ENCODE measurements around the gene TCN1.
"Not testable (repeated sequence)": the region's sequence is repeated elsewhere in the genome, so short reads cannot be mapped to it uniquely, and the experiment has no call there.

TCN1 gene

DNA sequence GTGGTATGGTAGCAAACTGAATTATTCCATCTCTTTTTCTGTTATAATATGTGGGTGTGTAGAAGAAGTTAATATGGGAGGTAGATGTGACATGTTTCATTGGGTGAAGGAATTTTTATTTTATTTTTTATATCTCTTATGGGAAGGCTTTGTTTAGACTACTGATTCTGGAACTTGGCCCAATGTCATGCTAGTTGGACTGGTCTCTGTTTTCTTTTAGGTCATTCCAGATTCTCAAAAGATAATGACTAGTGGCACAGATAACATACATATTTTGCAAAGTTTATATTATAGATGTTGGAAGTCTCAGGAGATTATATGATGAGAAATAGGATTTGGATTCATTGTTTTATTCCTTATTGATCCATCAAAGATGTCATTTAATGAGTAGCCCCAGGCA is 11.0 kb upstream of the TCN1 start:
- ATAC-seq (ENCODE audit: low read depth): no peak

DNA sequence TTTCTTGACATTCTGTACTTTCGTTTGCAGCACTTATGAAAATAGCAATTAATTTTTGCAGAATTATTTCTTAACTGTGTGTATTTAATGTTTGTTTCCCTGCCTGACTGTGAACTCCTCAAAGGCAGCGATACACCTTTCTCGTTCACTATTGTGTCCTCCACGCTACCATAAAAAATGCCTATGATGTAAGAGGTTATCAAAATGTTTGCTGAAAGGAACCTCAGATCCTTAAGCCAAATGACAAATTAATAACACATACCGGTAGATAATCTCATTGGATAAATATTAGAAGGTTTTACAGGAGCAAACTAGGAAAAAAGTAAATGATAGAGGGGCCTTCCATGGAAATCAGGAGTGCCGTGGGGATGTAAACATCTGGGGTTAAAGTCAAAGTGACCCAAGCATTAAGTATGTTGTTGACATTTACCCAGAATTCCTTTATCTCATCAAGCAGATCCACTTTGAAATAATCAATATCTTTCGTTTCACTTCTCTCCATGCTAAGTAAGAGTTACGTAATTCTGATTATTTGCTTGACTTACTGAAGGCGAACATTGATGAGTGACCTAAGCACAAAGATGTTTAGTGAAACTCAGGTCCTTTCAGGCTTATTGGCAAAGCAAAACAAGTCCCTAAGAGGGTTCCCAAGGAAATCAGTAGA is 9.7 kb upstream of the TCN1 start:
- Mint-ChIP-seq H3K27me3 (peaks cover 12% of the 10 kb centered on the region), H3K9me3 (peaks cover 4% of the 10 kb centered on the region)

More for the DNA sequence above, 11.0 kb upstream of the TCN1 start:
- Mint-ChIP-seq H3K9me3 (no peaks in the 10 kb centered on the region), H3K4me1 (no peaks in the 10 kb centered on the region), H3K27me3 (peaks cover 14% of the 10 kb centered on the region), H3K4me3 (no peak overlapping the region), H3K27ac (no peak overlapping the region), H3K36me3 (no peaks in the 10 kb centered on the region)
- DNase-seq (ENCODE audit: low spot score in 2 of 2): no peak

DNA sequence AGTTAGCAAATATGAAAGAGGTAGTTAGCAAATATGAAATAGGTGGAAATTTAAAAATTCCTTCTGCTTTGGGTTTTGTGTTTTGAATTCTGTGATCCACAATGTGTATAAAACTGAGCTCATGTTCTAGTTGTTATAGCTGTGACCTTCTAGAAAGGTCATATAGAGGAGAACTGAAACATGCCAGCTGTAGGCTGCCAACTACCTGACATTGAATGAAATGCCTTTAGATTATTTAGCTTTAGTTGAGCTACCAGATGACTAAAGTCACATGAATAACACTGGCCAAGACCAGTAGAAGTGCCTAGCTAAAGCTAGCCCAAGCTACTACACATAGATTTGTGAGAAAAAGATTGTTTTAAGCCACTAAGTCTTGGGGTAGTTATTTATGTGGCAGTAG is 5.8 kb upstream of the TCN1 start:
- Mint-ChIP-seq H3K36me3 (peaks cover 3% of the 10 kb centered on the region), H3K4me3 (no peak overlapping the region), H3K27me3 (peaks cover 4% of the 10 kb centered on the region), H3K27ac (no peak overlapping the region), H3K9me3 (peaks cover 12% of the 10 kb centered on the region), H3K4me1 (no peaks in the 10 kb centered on the region)
- no peak for DNase-seq (ENCODE audit: low spot score in 2 of 2)
- no peak for ATAC-seq (ENCODE audit: low read depth)

More for the DNA sequence above, 9.7 kb upstream of the TCN1 start:
- peaks cover 3% of the 10 kb centered on the region for H3K36me3 Mint-ChIP-seq
- ATAC-seq (ENCODE audit: low read depth): no peak
- no peaks in the 10 kb centered on the region for H3K4me1 Mint-ChIP-seq
- no peak overlapping the region for H3K27ac Mint-ChIP-seq
- no peak for DNase-seq (ENCODE audit: low spot score in 2 of 2)
- H3K4me3 Mint-ChIP-seq: no peak overlapping the region

DNA sequence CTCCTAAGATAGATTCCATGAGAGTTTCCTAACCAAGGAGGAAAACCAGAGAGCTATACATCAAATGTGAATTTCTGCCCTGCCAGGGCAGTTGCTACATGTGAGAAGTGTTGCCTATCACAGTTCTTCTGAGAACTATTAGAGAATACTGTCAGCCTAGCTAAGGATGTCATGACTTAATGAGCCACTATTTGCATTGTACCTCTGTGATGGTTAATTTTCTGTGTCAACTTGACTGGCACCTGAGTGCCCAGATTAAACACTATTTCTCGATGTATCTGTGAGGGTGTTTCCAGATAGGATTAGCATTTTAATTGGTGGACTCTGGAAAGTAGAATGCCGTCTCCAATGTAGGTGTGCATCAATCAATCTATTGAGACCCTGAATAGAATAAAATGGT is 1.7 kb upstream of the TCN1 start:
- DNase-seq (ENCODE audit: low spot score in 2 of 2): no peak
- Mint-ChIP-seq H3K27me3 (peaks cover 5% of the 10 kb centered on the region), H3K27ac (no peak overlapping the region), H3K9me3 (peaks cover 14% of the 10 kb centered on the region), H3K4me1 (no peaks in the 10 kb centered on the region), H3K4me3 (no peak overlapping the region), H3K36me3 (peaks cover 3% of the 10 kb centered on the region)
- no peak for ATAC-seq (ENCODE audit: low read depth)

DNA sequence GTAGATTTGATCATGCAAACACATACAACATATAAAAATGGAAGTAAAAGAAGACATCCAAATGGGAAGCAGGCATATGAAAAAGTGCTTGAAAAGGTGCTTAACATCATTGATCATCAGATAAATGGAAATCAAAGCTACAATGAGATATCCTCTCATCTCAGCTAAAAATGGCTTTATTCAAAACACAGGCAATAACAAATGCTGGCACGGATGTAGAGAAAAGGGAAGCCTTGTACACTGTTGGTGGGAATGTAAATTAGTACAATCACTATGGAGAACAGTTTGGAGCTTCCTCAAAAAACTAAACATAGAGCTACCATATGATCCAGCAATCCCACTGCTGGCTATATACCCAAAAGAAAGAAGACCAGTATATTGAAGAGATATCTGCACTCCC is 549 bp upstream of the TCN1 start:
- H3K9me3 Mint-ChIP-seq: peaks cover 14% of the 10 kb centered on the region
- no peak overlapping the region for H3K4me3 Mint-ChIP-seq
- H3K4me1 Mint-ChIP-seq: no peaks in the 10 kb centered on the region
- peaks cover 8% of the 10 kb centered on the region for H3K27me3 Mint-ChIP-seq
- peaks cover 3% of the 10 kb centered on the region for H3K36me3 Mint-ChIP-seq
- H3K27ac Mint-ChIP-seq: no peak overlapping the region
- no peak for ATAC-seq (ENCODE audit: low read depth)
- no peak for DNase-seq (ENCODE audit: low spot score in 2 of 2)

DNA sequence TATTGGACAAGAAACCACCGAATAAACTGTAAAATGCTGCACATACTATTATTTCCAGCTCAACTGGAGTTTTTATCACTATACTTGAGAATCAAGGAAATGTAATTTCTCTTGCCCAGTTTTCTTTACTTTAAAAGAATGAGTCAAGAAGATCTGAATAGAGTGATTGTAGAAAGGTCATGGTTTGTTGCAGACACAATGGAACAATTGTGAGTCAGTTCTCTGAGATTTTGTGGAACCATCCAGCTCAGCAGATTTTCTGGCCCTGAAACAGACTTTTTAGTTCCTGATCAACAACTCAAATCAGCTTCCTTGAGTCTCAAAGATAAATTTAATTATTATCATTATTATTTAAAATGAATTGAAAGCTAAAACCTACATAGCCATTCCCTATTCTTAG is 1.3 kb downstream of the TCN1 start:
- no peak overlapping the region for H3K4me3 Mint-ChIP-seq
- no peak for DNase-seq (ENCODE audit: low spot score in 2 of 2)
- H3K27ac Mint-ChIP-seq: no peak overlapping the region
- peaks cover 7% of the 10 kb centered on the region for H3K9me3 Mint-ChIP-seq
- H3K36me3 Mint-ChIP-seq: no peaks in the 10 kb centered on the region
- H3K4me1 Mint-ChIP-seq: no peaks in the 10 kb centered on the region
- no peak for ATAC-seq (ENCODE audit: low read depth)
- peaks cover 8% of the 10 kb centered on the region for H3K27me3 Mint-ChIP-seq

DNA sequence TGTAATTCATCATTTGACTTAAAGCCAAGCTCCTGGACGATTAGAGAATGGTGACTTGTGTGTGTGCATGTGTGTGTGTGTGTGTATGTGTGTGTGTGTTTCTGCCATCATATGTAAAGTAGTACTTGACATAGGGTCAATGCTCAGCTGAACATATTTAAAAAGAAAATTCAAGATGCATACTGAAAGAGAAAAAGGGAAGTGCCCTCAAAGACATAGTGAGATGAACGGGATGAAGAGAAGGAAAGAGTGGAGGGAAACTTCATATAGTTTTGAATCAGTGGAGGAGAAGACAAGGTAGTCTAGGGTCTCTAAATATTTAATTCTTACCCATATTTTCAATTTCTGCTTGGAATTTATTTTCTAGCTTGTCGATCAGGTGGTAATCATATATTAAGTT is 4.0 kb downstream of the TCN1 start:
- ATAC-seq (ENCODE audit: low read depth): no peak
- no peaks in the 10 kb centered on the region for H3K36me3 Mint-ChIP-seq
- H3K4me1 Mint-ChIP-seq: no peaks in the 10 kb centered on the region
- peaks cover 9% of the 10 kb centered on the region for H3K27me3 Mint-ChIP-seq
- H3K9me3 Mint-ChIP-seq: peaks cover 3% of the 10 kb centered on the region
- no peak overlapping the region for H3K4me3 Mint-ChIP-seq
- no peak for DNase-seq (ENCODE audit: low spot score in 2 of 2)
- H3K27ac Mint-ChIP-seq: no peak overlapping the region

DNA sequence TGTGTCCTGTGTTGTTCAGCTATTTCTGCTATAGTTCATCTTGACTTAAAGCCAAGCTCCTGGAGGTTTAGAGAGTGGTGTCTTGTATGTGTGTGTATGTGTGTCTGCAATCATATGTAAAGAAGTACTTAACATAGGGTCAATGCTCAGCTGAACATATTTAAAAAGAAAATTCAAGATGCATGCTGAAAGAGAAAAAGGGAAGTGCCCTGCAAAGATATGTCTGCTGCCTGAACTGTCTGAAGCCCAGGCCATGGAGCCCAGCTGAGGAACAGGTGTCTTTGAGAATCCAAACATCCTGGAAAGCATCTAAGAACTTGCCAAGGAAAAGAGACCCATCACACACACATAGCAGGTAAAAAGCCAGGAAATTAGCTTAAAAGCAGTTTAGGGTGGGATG is 6.6 kb downstream of the TCN1 start:
- Mint-ChIP-seq H3K4me1 (no peaks in the 10 kb centered on the region), H3K9me3 (no peaks in the 10 kb centered on the region), H3K27me3 (peaks cover 12% of the 10 kb centered on the region), H3K4me3 (no peak overlapping the region), H3K36me3 (no peaks in the 10 kb centered on the region), H3K27ac (no peak overlapping the region)
- DNase-seq (ENCODE audit: low spot score in 2 of 2) (no peak), ATAC-seq (ENCODE audit: low read depth) (no peak)

DNA sequence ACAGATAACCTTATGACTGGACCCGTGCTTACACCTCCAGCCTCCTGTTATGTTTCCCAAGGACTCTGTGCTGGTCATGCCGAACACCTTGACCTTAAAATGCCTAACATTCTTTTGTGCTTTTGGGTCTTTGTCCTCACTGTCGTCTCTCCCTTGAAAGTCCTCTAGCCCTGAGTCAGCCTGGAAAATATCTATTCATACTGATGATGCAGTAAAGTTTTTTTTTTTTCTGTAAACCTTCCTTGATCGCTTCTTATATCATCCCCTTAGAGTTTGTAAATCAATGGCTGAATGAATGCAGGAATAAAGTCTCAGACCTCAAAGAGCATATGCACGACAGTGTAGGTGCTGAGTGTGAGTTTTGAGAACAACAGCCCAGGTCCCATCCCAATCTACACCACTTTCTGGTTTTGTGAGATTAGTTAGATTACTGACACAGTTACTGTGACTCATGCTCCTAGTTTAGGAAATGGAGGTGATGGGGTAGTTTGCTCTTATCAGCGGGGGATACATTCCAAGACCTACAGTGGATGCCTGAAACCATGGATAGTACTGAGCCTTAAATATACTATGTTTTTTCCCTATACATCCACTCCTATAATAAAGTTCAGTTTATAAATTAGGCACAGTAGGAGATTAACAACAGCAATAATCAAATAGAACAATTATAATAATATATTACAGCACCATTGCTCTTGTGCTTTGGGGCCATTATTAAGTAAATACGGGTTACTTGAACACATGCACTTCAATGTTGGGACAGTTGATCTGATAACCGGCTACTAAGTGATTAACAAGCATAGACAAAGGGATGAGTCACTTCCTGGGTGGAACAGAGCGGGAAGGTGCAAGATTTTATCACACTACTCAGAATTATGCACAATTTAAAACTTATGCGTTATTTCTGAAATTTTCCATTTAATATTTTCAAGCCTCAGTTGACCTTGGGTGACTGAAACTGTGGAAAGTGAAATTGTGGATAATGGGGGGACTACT is 8.6 kb downstream of the TCN1 start:
- no peaks in the 10 kb centered on the region for H3K36me3 Mint-ChIP-seq
- H3K27ac Mint-ChIP-seq: no peak overlapping the region
- ATAC-seq (ENCODE audit: low read depth) (no peak), DNase-seq (ENCODE audit: low spot score in 2 of 2) (no peak)
- H3K4me1 Mint-ChIP-seq: no peaks in the 10 kb centered on the region
- H3K4me3 Mint-ChIP-seq: no peak overlapping the region
- no peaks in the 10 kb centered on the region for H3K9me3 Mint-ChIP-seq
- H3K27me3 Mint-ChIP-seq: peaks cover 10% of the 10 kb centered on the region

DNA sequence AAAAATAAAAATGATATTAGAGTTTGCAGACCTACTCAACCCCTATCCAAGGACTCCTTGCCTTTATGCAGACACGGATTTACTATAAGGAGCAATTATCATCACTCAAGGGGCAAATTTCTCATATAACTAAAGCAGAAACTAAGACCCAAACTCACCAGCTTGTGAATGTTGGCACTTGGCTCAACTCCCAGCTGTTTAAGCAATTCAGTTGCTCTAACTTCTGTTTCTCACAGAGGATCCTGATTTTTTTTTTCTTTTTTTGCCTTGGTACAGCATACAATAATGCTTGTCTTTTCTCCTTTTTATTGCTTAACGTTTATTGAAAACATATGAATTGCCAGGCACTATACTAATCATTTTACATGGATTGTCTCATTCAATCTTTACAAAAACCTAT is 11.4 kb downstream of the TCN1 start:
- Mint-ChIP-seq H3K4me1 (no peaks in the 10 kb centered on the region), H3K36me3 (no peaks in the 10 kb centered on the region), H3K27ac (no peak overlapping the region), H3K4me3 (no peak overlapping the region), H3K9me3 (no peaks in the 10 kb centered on the region), H3K27me3 (peaks cover 9% of the 10 kb centered on the region)
- DNase-seq (ENCODE audit: low spot score in 2 of 2): no peak
- no peak for ATAC-seq (ENCODE audit: low read depth)

DNA sequence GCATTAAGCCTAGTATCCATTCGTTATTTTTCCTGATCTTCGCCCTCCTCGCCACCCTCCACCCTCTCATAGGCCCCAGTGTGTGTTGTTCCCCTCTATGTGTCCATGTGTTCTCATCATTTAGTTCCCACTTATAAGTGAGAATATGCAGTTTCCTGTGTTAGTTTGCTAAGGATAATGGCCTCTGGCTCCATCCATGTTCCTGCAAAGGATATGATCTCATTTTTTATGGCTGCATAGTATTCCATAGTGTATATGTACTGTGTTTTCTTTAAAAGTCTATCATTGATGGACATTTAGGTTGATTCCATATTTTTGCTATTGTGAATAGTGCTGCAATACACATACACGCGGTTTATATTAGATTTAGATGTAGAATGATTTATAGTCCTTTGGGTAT is 14.9 kb downstream of the TCN1 start:
- H3K27ac Mint-ChIP-seq; H3K4me3 Mint-ChIP-seq; DNase-seq (ENCODE audit: low spot score in 2 of 2); H3K4me1 Mint-ChIP-seq; H3K27me3 Mint-ChIP-seq; H3K36me3 Mint-ChIP-seq; H3K9me3 Mint-ChIP-seq; ATAC-seq (ENCODE audit: low read depth): not testable (repeated sequence)

DNA sequence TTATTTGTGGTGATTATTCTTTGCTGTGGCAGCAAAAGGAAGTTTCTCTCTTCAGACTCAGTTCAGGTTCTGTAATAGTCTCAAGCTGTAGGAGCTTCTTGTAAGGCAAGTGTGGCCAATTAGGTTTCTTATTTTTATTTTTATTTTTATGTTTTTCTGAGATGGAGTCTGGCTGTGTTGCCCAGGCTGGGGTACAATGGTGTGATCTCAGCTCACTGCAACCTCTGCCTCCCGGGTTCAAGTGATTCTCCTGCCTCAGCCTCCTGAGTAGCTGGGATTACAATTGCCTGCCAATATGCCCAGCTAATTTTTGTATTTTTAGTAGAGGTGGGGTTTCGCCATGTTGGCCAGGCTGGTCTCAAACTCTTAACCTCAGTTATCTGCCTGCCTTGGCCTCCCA is 16.7 kb downstream of the TCN1 start:
- not testable (repeated sequence) for H3K9me3 Mint-ChIP-seq; ATAC-seq (ENCODE audit: low read depth); H3K4me3 Mint-ChIP-seq; DNase-seq (ENCODE audit: low spot score in 2 of 2); H3K36me3 Mint-ChIP-seq; H3K4me1 Mint-ChIP-seq; H3K27ac Mint-ChIP-seq; H3K27me3 Mint-ChIP-seq

DNA sequence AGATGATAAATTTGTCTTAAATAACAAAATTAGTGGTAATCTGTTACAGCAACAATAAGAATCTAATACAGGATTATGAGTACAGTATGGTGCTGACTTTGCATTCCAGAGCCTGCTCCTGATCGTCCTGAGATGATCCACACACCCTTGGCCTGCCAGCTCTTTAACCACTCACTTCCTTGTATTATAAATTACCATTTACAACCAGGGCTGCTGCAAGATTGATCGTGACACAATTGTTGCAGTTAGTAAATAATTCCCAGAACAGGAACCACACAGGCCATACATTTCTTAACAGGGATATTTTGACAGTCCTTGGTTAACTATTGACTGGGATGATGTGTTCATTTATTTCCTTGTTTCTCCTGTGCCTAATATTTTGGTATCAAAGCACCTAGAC is 17.2 kb downstream of the TCN1 start:
- no peaks in the 10 kb centered on the region for H3K36me3 Mint-ChIP-seq
- H3K27ac Mint-ChIP-seq: no peak overlapping the region
- no peaks in the 10 kb centered on the region for H3K9me3 Mint-ChIP-seq

DNA sequence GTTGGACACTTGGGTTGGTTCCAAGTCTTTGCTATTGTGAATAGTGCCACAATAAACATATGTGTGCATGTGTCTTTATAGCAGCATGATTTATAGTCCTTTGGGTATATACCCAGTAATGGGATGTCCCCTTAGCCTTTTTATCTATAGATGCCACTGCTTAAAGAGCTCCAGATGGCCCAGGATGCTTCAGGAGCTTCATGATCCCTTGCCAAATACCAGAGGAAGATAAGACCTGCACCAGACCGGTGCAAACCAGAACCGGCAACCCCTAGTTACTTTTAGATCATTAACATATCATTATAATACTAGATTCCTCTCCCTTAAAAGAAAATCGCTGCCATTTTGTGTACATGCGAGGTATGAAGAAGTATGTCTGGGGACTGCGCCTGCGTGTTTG is 17.8 kb downstream of the TCN1 start:
- H3K4me1 Mint-ChIP-seq; H3K36me3 Mint-ChIP-seq; ATAC-seq (ENCODE audit: low read depth): not testable (repeated sequence)

More for the DNA sequence above, 17.2 kb downstream of the TCN1 start:
- Mint-ChIP-seq H3K27me3 (peaks cover 8% of the 10 kb centered on the region), H3K4me3 (no peak overlapping the region), H3K4me1 (no peaks in the 10 kb centered on the region)
- ATAC-seq (ENCODE audit: low read depth): no peak
- no peak for DNase-seq (ENCODE audit: low spot score in 2 of 2)

More for the DNA sequence above, 17.8 kb downstream of the TCN1 start:
- H3K27ac Mint-ChIP-seq; H3K4me3 Mint-ChIP-seq; DNase-seq (ENCODE audit: low spot score in 2 of 2); H3K9me3 Mint-ChIP-seq; H3K27me3 Mint-ChIP-seq: not testable (repeated sequence)

Measured in memory B cell (primary cell).